CD4-positive, alpha-beta memory T cell (primary cell): ENCODE measurements around the gene C3orf18. TPM values are rescaled to one million over a fixed set of nuclear protein-coding genes. Genes with fewer than 3 reads are reported as not detected.
A peak's percentile ranks its signal among the peaks of the same experiment; 100 is the strongest.

ENCODE experiments used
- CTCF ChIA-PET: fragments of 350-600 bp; sonication (Branson Sonifier 250); formaldehyde crosslinking; loops from one replicate; lab custom pipeline; 2021; ENCODE audit warnings: inconsistent platforms; ENCODE audit not compliant: partially characterized antibody; lab: Charles Lee
- POLR2A ChIA-PET: fragments of 350-600 bp; sonication (Branson Sonifier 250); formaldehyde crosslinking; loops from one replicate; lab custom pipeline; 2021; ENCODE audit not compliant: partially characterized antibody; lab: Charles Lee
- DNase-seq, 5 donors: peaks; one replicate each; pipeline versions ENCODE4 v3.0.0 to v3.0.0-alpha.2; 2020 to 2022; ENCODE audit warnings: mixed read lengths in 1 of 5
- H3K27ac ChIP-seq: one replicate; pipeline ENCODE4 v1.7.0; 2013; ENCODE audit warnings: low read depth, low read length
- H3K27me3 ChIP-seq: 2 replicates; pipeline ENCODE4 v1.7.0; 2013; ENCODE audit warnings: mild to moderate bottlenecking, low read length, moderate library complexity; ENCODE audit not compliant: insufficient read depth
- H3K36me3 ChIP-seq: 2 replicates; pipeline ENCODE4 v1.7.0; 2013; ENCODE audit warnings: mild to moderate bottlenecking, low read length, moderate library complexity; ENCODE audit not compliant: insufficient read depth
- H3K4me1 ChIP-seq: 2 replicates; pipeline ENCODE4 v1.7.0; 2013; ENCODE audit warnings: mild to moderate bottlenecking, low read length, moderate library complexity; ENCODE audit not compliant: insufficient read depth
- H3K4me3 ChIP-seq, 2 donors: one replicate each; pipeline ENCODE4 v1.7.0; 2013; ENCODE audit warnings: low read length in 2 of 2, mild to moderate bottlenecking in 1 of 2
- H3K9me3 ChIP-seq, 2 donors: one replicate each; pipeline ENCODE4 v1.7.0; 2013; ENCODE audit warnings: low read length in 2 of 2, control low read depth in 1 of 2; ENCODE audit not compliant: control insufficient read depth in 1 of 2
- H3K27ac Mint-ChIP-seq, 7 donors: one replicate each; pipeline ENCODE4 v1.8.0; 2020 to 2021; ENCODE audit warnings: mixed read lengths in 7 of 7, mild to moderate bottlenecking in 6 of 7, inconsistent platforms in 3 of 7, moderate library complexity in 3 of 7
- H3K27me3 Mint-ChIP-seq, 2 donors: one replicate each; pipeline ENCODE4 v1.8.0; 2020 to 2021; ENCODE audit warnings: mixed read lengths in 2 of 2
- H3K36me3 Mint-ChIP-seq, 2 donors: one replicate each; pipeline ENCODE4 v1.8.0; 2020 to 2021; ENCODE audit warnings: mixed read lengths in 2 of 2, inconsistent platforms in 1 of 2, mild to moderate bottlenecking in 1 of 2
- H3K4me1 Mint-ChIP-seq, 4 donors: one replicate each; pipeline ENCODE4 v1.8.0; 2020 to 2021; ENCODE audit warnings: mixed read lengths in 4 of 4, mild to moderate bottlenecking in 1 of 4
- H3K4me3 Mint-ChIP-seq, 8 donors: one replicate each; pipeline ENCODE4 v1.8.0; 2020 to 2021; ENCODE audit warnings: mixed read lengths in 8 of 8, mild to moderate bottlenecking in 7 of 8, moderate library complexity in 6 of 8, inconsistent platforms in 3 of 8
- H3K9me3 Mint-ChIP-seq, 8 donors: one replicate each; pipeline ENCODE4 v1.8.0; 2020 to 2021; ENCODE audit warnings: mixed read lengths in 8 of 8, mild to moderate bottlenecking in 5 of 8, inconsistent platforms in 3 of 8, moderate library complexity in 1 of 8
- intact Hi-C: fragments of 100-400 bp; cut with micrococcal nuclease; formaldehyde crosslinking; loops from one replicate; pipeline ENCODE4 v1.15.1; 2023
- polyA plus RNA-seq, 2 donors: library from polyadenylated mRNA; unstranded; fragments of 300-500 nt; fragmentation: Illumina TruSeq; gene quantifications; one replicate each; pipeline ENCODE4 v1.2.3, GENCODE V29; 2021
- total RNA-seq, 2 experiments: library from RNA; stranded (reverse); gene quantifications; one replicate each; pipeline ENCODE4 v1.2.3, GENCODE V29; 2021

C3orf18 gene
- total and polyA plus RNA-seq, 4 experiments from 2014 or later = 14.2 to 22.3 (median 15.3) TPM

GRCh38 chr3:50588759-50589433 lies 21.3 kb upstream of the C3orf18 start:
- Mint-ChIP-seq H3K27ac (peak overlapping the region; percentile 83 to 97 (median 93)), H3K27me3 (no peaks in the 10 kb centered on the region), H3K4me3 (peak overlapping the region; percentile 50 to 84 (median 74)), H3K36me3 (peaks cover 0 to 3% of the 10 kb centered on the region in 2 donors), H3K9me3 (no peaks in the 10 kb centered on the region), H3K4me1 (peaks cover 46 to 80% (median 63%) of the 10 kb centered on the region in 4 donors)
- POLR2A ChIA-PET = interaction anchor here (1.1 to 11.1 kb wide), 4 partner anchors 10 to 252 kb away, joined by 5 to 577 read pairs (median 141); partner anchors contain the start of genes C3orf18, CISH, HEMK1 and MAPKAPK3
- Histone ChIP-seq H3K4me1 (peaks cover 82% of the 10 kb centered on the region), H3K27me3 (no peaks in the 10 kb centered on the region), H3K36me3 (no peaks in the 10 kb centered on the region), H3K9me3 (no peaks in the 10 kb centered on the region), H3K27ac (peak overlapping the region; percentile 51), H3K4me3 (peak overlapping the region in 1 of 2 donors; percentile 29)
- intact Hi-C loops = no loop called here
- DNase-seq = peak in 1 of 5 donors; percentile 19
- CTCF ChIA-PET = interaction anchor here (0.8 to 11.1 kb wide), 6 partner anchors 10 to 1631 kb away, joined by 3 to 492 read pairs (median 52); partner anchors contain the start of genes CISH, HEMK1 and MAPKAPK3

GRCh38 chr3:50587806-50588758 lies 20.5 kb upstream of the C3orf18 start:
- Mint-ChIP-seq H3K27ac (peak overlapping the region; percentile 83 to 97 (median 93)), H3K4me3 (peak overlapping the region; percentile 52 to 84 (median 74)), H3K9me3 (no peaks in the 10 kb centered on the region), H3K27me3 (no peaks in the 10 kb centered on the region), H3K36me3 (peaks cover 0 to 8% of the 10 kb centered on the region in 2 donors), H3K4me1 (peaks cover 44 to 79% (median 60%) of the 10 kb centered on the region in 4 donors)
- peak in 4 of 5 donors; percentile 33 to 81 (median 39) for DNase-seq
- POLR2A ChIA-PET = interaction anchor here (1.2 to 11.1 kb wide), 4 partner anchors 10 to 238 kb away, joined by 3 to 577 read pairs (median 141); partner anchors contain the start of genes C3orf18, CISH, HEMK1 and MAPKAPK3
- H3K36me3 ChIP-seq = no peaks in the 10 kb centered on the region
- H3K27me3 ChIP-seq = no peaks in the 10 kb centered on the region
- H3K27ac ChIP-seq = peak overlapping the region; percentile 51
- H3K4me3 ChIP-seq = peak overlapping the region in 1 of 2 donors; percentile 29
- intact Hi-C loops = no loop called here
- peaks cover 74% of the 10 kb centered on the region for H3K4me1 ChIP-seq
- CTCF ChIA-PET = interaction anchor here (2.0 to 11.1 kb wide), 5 partner anchors 10 to 65 kb away, joined by 8 to 492 read pairs (median 87); partner anchors contain the start of genes CISH, HEMK1 and MAPKAPK3
- no peaks in the 10 kb centered on the region for H3K9me3 ChIP-seq

GRCh38 chr3:50587373-50587772 lies 19.8 kb upstream of the C3orf18 start:
- H3K4me1 ChIP-seq = peaks cover 67% of the 10 kb centered on the region
- no peaks in the 10 kb centered on the region for H3K27me3 Mint-ChIP-seq

GRCh38 chr3:50586763-50587070 lies 19.2 kb upstream of the C3orf18 start:
- Histone ChIP-seq H3K27ac (no peak overlapping the region), H3K4me1 (peaks cover 64% of the 10 kb centered on the region), H3K4me3 (no peak overlapping the region), H3K36me3 (no peaks in the 10 kb centered on the region), H3K27me3 (no peaks in the 10 kb centered on the region), H3K9me3 (no peaks in the 10 kb centered on the region)
- DNase-seq = peak in 1 of 5 donors; percentile 0
- CTCF ChIA-PET = interaction anchor here (9.2 to 11.1 kb wide), 3 partner anchors 11 to 24 kb away, joined by 87 to 492 read pairs (median 277); partner anchors contain the start of genes CISH, HEMK1 and MAPKAPK3
- POLR2A ChIA-PET = interaction anchor here (1.2 to 11.1 kb wide), 3 partner anchors 14 to 237 kb away, joined by 3 to 577 read pairs (median 276); partner anchors contain the start of genes C3orf18, CISH, HEMK1 and MAPKAPK3
- H3K4me3 Mint-ChIP-seq = no peak overlapping the region
- no peaks in the 10 kb centered on the region for H3K27me3 Mint-ChIP-seq
- H3K4me1 Mint-ChIP-seq = peaks cover 35 to 78% (median 58%) of the 10 kb centered on the region in 4 donors
- intact Hi-C loops = no loop called here
- peak overlapping the region in 4 of 7 donors; percentile 42 to 97 (median 88) for H3K27ac Mint-ChIP-seq
- H3K36me3 Mint-ChIP-seq = peaks cover 0 to 8% of the 10 kb centered on the region in 2 donors
- no peaks in the 10 kb centered on the region for H3K9me3 Mint-ChIP-seq

More at GRCh38 chr3:50587373-50587772, 19.8 kb upstream of the C3orf18 start:
- no peak overlapping the region for H3K4me3 ChIP-seq
- DNase-seq = no peak
- peaks cover 0 to 8% of the 10 kb centered on the region in 2 donors for H3K36me3 Mint-ChIP-seq
- H3K27me3 ChIP-seq = no peaks in the 10 kb centered on the region
- peak overlapping the region; percentile 51 for H3K27ac ChIP-seq
- no peaks in the 10 kb centered on the region for H3K36me3 ChIP-seq
- H3K9me3 ChIP-seq = no peaks in the 10 kb centered on the region
- POLR2A ChIA-PET = interaction anchor here (1.2 to 11.1 kb wide), 3 partner anchors 14 to 237 kb away, joined by 3 to 577 read pairs (median 276); partner anchors contain the start of genes C3orf18, CISH, HEMK1 and MAPKAPK3
- CTCF ChIA-PET = interaction anchor here (9.2 to 11.1 kb wide), 3 partner anchors 12 to 23 kb away, joined by 87 to 492 read pairs (median 277); partner anchors contain the start of genes CISH, HEMK1 and MAPKAPK3
- peak overlapping the region in 6 of 8 donors; percentile 8 to 65 (median 52) for H3K4me3 Mint-ChIP-seq
- peaks cover 37 to 78% (median 58%) of the 10 kb centered on the region in 4 donors for H3K4me1 Mint-ChIP-seq
- no peaks in the 10 kb centered on the region for H3K9me3 Mint-ChIP-seq
- peak overlapping the region; percentile 24 to 97 (median 91) for H3K27ac Mint-ChIP-seq
- intact Hi-C loops = no loop called here

GRCh38 chr3:50585919-50586762 lies 18.6 kb upstream of the C3orf18 start:
- peak in 1 of 5 donors; percentile 15 for DNase-seq
- POLR2A ChIA-PET = interaction anchor here (11.1 kb wide), 2 partner anchors 13 to 23 kb away, joined by 276 to 577 read pairs; partner anchors contain the start of genes C3orf18, CISH, HEMK1 and MAPKAPK3
- no peaks in the 10 kb centered on the region for H3K27me3 ChIP-seq
- Mint-ChIP-seq H3K9me3 (no peaks in the 10 kb centered on the region), H3K4me1 (peaks cover 36 to 78% (median 57%) of the 10 kb centered on the region in 4 donors), H3K4me3 (no peak overlapping the region), H3K27me3 (no peaks in the 10 kb centered on the region), H3K27ac (peak overlapping the region in 5 of 7 donors; percentile 4 to 97 (median 42)), H3K36me3 (peaks cover 4 to 11% of the 10 kb centered on the region in 2 donors)
- no peaks in the 10 kb centered on the region for H3K9me3 ChIP-seq
- H3K4me1 ChIP-seq = peaks cover 64% of the 10 kb centered on the region
- H3K4me3 ChIP-seq = no peak overlapping the region
- intact Hi-C loops = no loop called here
- H3K36me3 ChIP-seq = no peaks in the 10 kb centered on the region
- CTCF ChIA-PET = interaction anchor here (1.1 to 11.1 kb wide), 4 partner anchors 11 to 67 kb away, joined by 3 to 492 read pairs (median 182); partner anchors contain the start of genes CISH, HEMK1 and MAPKAPK3
- H3K27ac ChIP-seq = no peak overlapping the region
